ENCODE measurements around the gene PSG4.
"Not testable (repeated sequence)": the region's sequence is repeated elsewhere in the genome, so short reads cannot be mapped to it uniquely, and the experiment has no call there.

Gene PSG4

DNA sequence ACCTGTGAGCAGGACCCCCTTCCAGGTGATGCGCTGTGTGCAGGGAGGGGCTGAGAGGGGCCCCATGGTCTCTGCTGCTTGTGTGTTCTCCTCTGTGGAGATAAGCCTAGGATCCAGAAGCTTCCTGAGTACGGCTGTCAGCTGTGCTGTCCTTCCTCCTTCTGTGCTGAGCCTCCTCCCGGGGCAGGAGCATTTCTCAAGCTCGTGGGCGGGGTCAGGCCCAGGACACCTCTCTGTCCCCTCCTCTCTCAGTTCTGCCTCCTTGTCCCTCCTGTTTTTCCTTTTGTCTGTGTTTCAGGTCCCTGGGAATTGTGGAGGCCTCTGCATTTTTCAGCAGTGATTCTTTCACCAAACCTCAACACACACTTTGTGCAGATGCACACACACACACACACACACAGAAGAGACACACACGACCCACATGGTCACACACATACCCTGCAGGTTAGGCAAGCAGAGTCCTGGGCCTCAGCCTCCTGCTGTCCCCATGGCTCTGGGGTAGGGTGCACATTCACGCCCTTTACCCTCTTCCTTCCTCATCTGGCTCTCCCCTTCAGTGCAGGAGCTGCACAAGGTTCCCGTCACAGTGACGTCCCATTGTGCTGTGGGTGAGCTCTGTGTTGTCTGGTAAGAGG is at the start of gene PSG4:
PSG4 (minus strand) TSS at position 168 of the 635 bp plus-strand sequence; CDS start at position 66, 102 bp downstream.
- not testable (repeated sequence) for DNase-seq (ENCODE audit: low read depth)

- DNase-seq (ENCODE audit: low read depth): not testable (repeated sequence)
Measured at GRCh38 chr19:43251428-43251827, 46.0 kb upstream of the PSG4 start.

DNA sequence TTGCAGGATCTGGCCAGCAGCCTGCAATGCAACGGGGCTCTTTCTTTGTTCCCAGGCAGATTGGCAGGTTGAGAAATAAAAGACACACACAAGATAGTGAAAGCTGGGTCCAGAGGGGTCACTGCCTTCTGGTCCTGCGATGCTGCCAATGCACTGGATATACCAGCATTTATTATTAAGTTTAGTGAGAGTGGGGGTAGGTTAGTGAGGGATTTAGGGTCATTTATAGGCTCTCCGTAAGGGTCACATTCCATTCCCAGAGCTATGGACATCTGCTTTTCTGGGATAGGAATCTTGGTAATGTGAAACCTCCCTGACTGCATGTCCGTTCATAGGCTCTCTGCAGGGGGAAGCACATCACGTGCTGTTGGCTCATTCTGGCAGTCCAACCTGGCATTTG is 44.9 kb upstream of the PSG4 start:
- not testable (repeated sequence) for DNase-seq (ENCODE audit: low read depth)

GRCh38 chr19:43248635-43249002 is 43.2 kb upstream of the PSG4 start:
- DNase-seq (ENCODE audit: low read depth): not testable (repeated sequence)

- DNase-seq (ENCODE audit: low read depth): not testable (repeated sequence)
Measured at GRCh38 chr19:43247243-43247880, 41.9 kb upstream of the PSG4 start.

GRCh38 chr19:43245848-43246247 is 40.4 kb upstream of the PSG4 start:
- DNase-seq (ENCODE audit: low read depth): not testable (repeated sequence)

GRCh38 chr19:43242211-43242610 is 36.8 kb upstream of the PSG4 start:
- not testable (repeated sequence) for DNase-seq (ENCODE audit: low read depth)

DNA sequence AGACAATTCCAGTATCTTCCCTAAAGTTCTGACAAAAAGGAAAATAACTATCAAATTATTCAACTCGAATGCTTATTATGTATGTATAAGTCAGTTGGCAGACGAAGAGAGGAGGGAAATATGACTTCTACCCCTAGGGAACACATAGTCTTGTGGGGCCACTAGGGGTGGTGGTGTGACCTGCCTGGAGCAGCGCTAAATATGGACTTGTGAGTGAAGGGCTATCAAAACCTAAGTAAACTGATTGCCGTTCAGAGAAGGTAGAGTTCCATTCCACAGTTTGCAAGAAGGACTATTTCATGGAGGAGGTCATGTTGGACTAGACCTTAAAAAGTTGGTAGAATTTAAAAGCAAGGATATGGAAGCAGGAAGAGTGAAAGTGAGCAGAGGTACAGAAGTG is 32.8 kb upstream of the PSG4 start:
- DNase-seq (ENCODE audit: low read depth): not testable (repeated sequence)

- DNase-seq (ENCODE audit: low read depth): not testable (repeated sequence)
Measured at GRCh38 chr19:43235686-43236085, 30.2 kb upstream of the PSG4 start.

- no peak for DNase-seq (ENCODE audit: low read depth)
Measured at GRCh38 chr19:43229315-43229714, 23.9 kb upstream of the PSG4 start.

GRCh38 chr19:43228730-43229129 is 23.3 kb upstream of the PSG4 start:
- DNase-seq (ENCODE audit: low read depth): not testable (repeated sequence)

GRCh38 chr19:43226986-43227385 is 21.5 kb upstream of the PSG4 start:
- DNase-seq (ENCODE audit: low read depth): not testable (repeated sequence)

DNA sequence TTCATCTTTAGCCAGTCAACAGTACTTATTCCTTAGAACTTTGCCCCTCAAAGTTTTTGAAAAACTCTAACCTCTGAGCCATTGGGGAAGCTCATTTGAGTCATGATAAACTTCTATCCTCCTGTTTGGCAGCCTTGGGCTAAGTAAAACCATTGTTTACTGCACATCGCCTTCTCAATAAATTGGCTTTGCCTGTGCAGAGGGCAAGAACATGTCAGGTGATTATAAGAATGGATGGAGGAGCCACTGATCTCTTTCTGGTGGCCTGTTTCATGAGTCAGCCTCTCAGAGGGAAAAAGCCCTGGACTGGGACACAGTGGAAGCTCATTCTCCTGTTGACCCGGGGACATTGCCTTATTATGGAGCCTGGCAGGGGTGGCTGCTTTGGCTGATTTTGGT is 19.4 kb upstream of the PSG4 start:
- no peak for DNase-seq (ENCODE audit: low read depth)

- DNase-seq (ENCODE audit: low read depth): not testable (repeated sequence)
Measured at GRCh38 chr19:43224201-43224854, 18.9 kb upstream of the PSG4 start.

GRCh38 chr19:43221891-43222290 is 16.5 kb upstream of the PSG4 start:
- not testable (repeated sequence) for DNase-seq (ENCODE audit: low read depth)

- DNase-seq (ENCODE audit: low read depth): not testable (repeated sequence)
Measured at GRCh38 chr19:43219136-43219535, 13.7 kb upstream of the PSG4 start.

DNA sequence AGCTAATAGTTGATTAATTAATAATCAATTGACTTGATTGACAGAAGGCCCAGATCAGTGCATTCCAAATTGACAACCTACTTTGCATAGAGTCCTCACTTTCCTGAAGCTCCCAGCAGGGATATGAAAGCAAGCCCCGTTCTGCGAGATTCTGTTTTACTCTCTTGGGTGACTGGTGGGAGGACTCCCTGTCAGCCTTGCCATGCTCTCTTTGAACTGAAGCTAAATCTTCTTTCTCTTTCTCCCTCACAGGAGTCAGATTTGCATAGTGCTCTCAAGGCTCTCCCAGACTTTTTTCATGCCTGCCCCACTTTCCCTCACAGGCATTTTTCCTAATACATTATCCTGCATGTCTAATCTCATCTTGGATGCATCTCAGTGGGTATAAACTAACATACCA is 10.4 kb upstream of the PSG4 start:
- DNase-seq (ENCODE audit: low read depth): not testable (repeated sequence)

- DNase-seq (ENCODE audit: low read depth): no peak
Measured at GRCh38 chr19:43207991-43208390, 2.6 kb upstream of the PSG4 start.

DNA sequence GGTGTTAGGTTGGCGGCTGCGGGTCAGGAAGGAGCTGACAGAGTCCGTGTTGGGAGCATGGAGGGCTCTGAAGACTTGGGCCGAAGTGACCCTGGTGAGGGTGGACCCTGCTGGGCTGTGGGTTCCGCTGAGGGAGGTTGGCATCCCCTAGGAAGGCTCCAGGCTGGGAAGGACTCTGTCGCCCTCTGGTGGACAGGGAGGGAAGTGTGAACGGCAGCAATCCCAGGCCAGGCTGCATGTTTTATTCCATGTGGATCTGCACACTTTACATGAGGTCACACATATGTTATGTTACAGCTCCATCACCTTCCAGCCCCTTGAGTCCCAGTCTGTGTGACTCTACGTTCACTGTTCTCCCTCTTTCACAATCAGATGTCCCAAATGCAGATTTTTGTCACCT is 1.7 kb upstream of the PSG4 start:
- not testable (repeated sequence) for DNase-seq (ENCODE audit: low read depth)

- DNase-seq (ENCODE audit: low read depth): not testable (repeated sequence)
Measured at GRCh38 chr19:43203611-43204010, 1.8 kb downstream of the PSG4 start.

GRCh38 chr19:43201891-43202290 is 3.5 kb downstream of the PSG4 start:
- DNase-seq (ENCODE audit: low read depth): not testable (repeated sequence)

- DNase-seq (ENCODE audit: low read depth): not testable (repeated sequence)
Measured at GRCh38 chr19:43201337-43201801, 4.1 kb downstream of the PSG4 start.

Data from stimulated activated CD8-positive, alpha-beta memory T cell treated with anti-CD3 and anti-CD28 coated beads, Interleukin-7, amount 100 ng/mL, for 24 hours (primary cell).